ENCODE measurements around the gene IKZF3. TPM values are rescaled to one million over a fixed set of nuclear protein-coding genes. Genes with fewer than 3 reads are reported as not detected.
"Not testable (repeated sequence)": the region's sequence is repeated elsewhere in the genome, so short reads cannot be mapped to it uniquely, and the experiment has no call there.

Gene IKZF3
- polyA plus RNA-seq, 3 donors, result 0.18 to 0.27 (median 0.21) TPM

DNA sequence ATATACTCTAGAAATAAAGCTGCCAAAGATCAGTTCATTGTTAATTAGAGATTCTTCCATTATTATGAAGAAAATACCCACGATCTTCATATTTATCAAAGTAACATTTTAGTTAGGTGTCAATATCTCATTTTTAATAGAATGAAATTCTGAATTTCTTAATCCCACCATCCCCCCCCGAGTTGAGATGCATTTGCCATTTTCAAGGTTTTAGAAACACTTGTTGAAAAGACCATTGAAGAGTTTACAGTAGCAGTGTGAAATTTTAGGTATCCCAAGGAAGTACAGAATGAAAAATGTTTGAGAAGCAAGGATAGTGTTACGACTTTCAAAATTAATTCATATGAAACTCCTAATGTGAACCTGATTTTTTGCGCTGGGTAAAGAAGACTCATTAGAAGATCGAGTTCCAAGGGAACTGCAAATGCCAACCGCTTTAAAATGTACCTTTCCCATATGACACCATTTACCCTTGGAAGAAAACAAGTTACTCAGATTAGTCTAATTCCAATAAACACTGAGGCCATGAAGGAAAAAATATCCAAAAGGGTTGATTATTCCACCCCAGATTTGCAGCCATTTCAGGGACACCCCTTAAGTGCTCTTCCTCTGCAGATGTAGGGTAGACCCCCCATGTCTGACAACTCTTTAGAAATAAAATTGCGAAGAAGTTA, 731 bp downstream of the IKZF3 start:
- no peak for DNase-seq (ENCODE audit: low read depth in 3 of 3, low spot score in 2 of 3)

DNA sequence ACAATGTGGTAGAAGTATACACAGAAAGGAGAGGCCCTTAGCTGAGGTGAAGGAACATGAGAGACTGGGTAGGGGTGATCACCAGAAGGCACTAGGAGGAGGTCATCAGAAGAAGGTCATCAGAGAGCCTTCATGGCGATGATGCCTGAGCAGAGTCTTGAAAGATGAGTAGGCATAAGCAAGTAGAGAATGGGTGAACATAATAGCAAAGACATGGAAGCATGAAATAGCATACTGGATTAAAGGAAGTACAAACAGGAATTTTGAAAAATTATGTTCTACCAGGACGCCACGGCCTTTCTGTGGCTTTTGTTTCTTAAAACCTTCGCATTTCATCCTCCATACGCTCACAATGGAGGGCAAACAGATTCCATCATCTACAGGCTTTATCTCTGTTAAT, 2.9 kb downstream of the IKZF3 start:
- DNase-seq (ENCODE audit: low read depth in 3 of 3, low spot score in 2 of 3), result no peak

GRCh38 chr17:39855911-39856649, 8.0 kb downstream of the IKZF3 start:
- DNase-seq (ENCODE audit: low read depth in 3 of 3, low spot score in 2 of 3), result not testable (repeated sequence)

GRCh38 chr17:39854909-39855308, 9.2 kb downstream of the IKZF3 start:
- no peak for DNase-seq (ENCODE audit: low read depth in 3 of 3, low spot score in 2 of 3)

GRCh38 chr17:39852239-39852638, 11.9 kb downstream of the IKZF3 start:
- no peak for DNase-seq (ENCODE audit: low read depth in 3 of 3, low spot score in 2 of 3)

DNA sequence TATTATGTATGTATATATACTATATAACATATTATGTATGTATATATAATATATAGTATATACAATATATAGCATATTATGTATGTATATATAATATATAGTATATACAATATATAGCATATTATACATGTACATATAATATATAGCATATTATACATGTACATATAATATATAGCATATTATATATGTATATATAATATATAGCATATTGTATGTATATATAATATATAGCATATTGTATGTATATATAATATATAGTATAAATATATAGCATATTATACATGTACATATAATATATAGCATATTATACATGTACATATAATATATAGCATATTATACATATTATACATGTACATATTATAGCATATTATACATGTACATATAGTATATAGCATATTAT, 13.9 kb downstream of the IKZF3 start:
- DNase-seq (ENCODE audit: low read depth in 3 of 3, low spot score in 2 of 3), result not testable (repeated sequence)

DNA sequence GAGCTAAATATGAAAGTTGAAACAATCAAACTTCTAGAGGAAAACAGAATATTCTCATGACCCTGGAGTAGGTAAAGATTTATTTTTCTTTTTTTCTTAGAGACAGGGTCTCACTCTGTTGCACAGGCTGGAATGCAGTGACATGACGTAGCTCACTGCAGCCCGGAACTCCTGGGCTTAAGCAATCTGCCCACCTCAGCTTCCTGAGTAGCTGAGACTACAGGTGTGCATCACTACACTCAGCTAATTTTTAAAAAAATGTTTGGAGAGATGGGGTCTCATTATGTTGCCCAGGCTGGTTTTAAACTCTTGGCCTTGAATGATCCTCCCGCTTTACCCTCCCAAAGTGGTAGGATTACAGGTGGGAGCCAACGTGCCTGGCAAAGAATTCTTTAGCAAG, 15.5 kb downstream of the IKZF3 start:
- DNase-seq (ENCODE audit: low read depth in 3 of 3, low spot score in 2 of 3), result no peak

GRCh38 chr17:39846205-39846604, 17.9 kb downstream of the IKZF3 start:
- no peak for DNase-seq (ENCODE audit: low read depth in 3 of 3, low spot score in 2 of 3)

- DNase-seq (ENCODE audit: low read depth in 3 of 3, low spot score in 2 of 3), result no peak
These were observed 18.9 kb downstream of the IKZF3 start for GRCh38 chr17:39845052-39845846.

DNA sequence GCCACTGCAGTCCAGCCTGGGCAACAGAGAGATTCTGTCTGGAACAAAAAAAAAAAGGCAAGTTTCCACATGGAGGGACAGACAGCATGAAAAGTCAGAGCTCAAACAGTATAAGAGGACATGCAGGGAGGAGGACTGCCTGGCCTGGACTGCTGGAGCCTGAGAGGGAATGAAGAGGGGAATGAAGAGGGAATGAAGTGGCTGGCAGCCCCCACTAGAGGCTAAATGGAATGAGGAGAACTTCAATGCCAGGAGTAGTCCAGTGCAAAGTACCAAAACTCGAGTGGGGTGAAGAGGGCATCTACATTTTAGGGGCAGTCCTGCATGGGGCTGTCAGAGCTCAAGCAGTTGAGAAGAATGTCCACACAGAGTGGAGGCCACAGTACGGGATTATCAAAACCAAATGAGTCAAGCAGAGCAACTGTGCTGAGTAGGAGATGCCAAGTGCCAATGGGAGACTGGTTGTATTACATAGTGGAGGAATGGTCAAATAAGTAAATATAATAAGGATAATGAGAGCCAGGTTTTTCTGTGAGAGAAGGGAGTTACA, 22.9 kb downstream of the IKZF3 start:
- DNase-seq (ENCODE audit: low read depth in 3 of 3, low spot score in 2 of 3), result no peak

DNA sequence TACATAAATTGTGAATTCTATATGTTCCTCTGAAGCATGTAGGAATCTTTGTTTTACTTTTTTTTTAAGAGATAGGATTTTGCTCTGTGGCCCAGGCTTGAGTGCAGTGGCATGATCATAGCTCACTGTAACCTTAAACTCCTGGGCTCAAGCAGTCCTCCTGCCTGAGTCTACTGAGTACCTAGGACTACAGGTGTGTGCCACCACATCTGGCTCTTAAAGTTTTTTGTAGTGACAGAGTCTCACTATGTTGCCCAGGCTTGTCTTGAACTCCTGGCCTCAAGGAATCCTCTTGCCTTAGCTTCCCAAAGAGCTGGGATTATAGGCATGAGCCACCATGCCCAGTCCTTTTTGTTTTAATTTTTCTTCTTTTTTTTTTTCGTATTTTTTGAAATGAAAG, 25.3 kb downstream of the IKZF3 start:
- no peak for DNase-seq (ENCODE audit: low read depth in 3 of 3, low spot score in 2 of 3)

DNA sequence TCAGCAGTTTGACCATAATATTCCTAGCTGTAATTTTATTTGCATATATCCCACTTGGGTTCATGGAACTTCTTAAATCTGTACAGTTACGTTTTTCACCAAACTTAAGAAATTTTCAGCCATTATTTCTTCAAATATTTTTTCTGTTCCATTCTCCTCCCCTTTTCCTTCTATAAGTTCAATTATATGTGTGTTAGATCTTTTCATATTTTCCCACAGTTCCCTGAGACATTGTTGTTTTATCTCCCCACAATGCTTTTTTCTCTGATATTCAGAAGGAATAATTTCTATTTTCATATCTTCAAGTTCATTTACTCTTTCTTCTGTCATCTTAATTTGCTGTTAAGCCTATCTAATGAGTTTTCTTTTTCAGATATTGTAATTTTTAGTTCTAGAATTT, 26.1 kb downstream of the IKZF3 start:
- no peak for DNase-seq (ENCODE audit: low read depth in 3 of 3, low spot score in 2 of 3)

- DNase-seq (ENCODE audit: low read depth in 3 of 3, low spot score in 2 of 3), result no peak
These were observed 28.0 kb downstream of the IKZF3 start for GRCh38 chr17:39836117-39836516.

GRCh38 chr17:39835038-39835786, 28.9 kb downstream of the IKZF3 start:
- DNase-seq (ENCODE audit: low read depth in 3 of 3, low spot score in 2 of 3), result no peak

DNA sequence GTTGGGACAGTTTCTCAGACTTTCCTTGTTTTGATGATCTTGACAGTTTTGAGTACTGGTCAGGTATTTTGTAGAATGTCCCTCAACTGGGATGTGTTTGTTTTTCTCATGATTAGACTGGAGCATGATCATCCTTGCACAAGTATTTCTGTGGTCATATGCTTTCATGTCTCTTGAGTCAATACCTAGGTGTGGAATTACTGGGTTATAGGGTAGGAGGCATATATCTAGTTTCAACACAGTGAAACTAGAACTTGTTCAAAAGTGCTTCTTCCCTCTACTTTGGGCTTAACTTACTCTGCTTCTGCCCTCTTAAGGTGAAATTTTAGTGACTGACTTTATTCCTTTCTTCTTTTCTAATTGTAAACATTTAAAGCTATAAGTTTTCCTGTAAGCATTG, 30.1 kb downstream of the IKZF3 start:
- DNase-seq (ENCODE audit: low read depth in 3 of 3, low spot score in 2 of 3), result no peak

GRCh38 chr17:39831588-39831987, 32.5 kb downstream of the IKZF3 start:
- DNase-seq (ENCODE audit: low read depth in 3 of 3, low spot score in 2 of 3), result no peak

- DNase-seq (ENCODE audit: low read depth in 3 of 3, low spot score in 2 of 3), result no peak
These were observed 35.7 kb downstream of the IKZF3 start for GRCh38 chr17:39828443-39828842.

- no peak for DNase-seq (ENCODE audit: low read depth in 3 of 3, low spot score in 2 of 3)
These were observed 37.8 kb downstream of the IKZF3 start for GRCh38 chr17:39826334-39826733.

DNA sequence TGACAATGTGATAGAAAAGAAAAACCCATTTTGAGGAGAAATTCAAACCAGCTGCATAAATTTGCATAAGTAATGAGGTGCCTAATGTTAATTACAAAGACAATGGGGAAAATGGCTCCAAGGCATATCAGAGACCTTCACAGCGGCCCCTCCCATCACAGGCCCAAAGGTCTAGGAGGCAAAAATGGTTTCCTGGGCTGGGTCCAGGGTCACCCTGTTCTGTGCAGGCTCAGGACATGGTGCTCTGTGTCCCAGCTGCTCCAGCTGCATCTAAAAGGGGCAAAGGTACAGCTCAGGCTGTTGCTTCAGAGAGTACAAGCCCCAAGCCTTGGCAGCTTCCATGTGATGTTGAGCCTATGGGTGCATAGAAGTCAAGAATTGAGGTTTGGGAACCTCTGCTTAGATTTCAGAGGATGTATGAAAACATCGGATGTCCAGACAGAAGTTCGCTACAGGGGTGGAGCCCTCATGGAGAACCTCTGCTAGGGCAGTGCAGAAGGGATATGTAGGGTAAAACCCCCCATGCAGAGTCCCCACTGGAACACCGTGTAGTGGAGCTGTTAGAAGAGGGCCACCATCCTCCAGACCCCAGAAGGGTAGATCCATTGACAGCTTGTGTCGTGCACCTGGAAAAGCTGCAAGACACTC, 40.6 kb downstream of the IKZF3 start:
- DNase-seq (ENCODE audit: low read depth in 3 of 3, low spot score in 2 of 3), result no peak

- DNase-seq (ENCODE audit: low read depth in 3 of 3, low spot score in 2 of 3), result no peak
These were observed 42.1 kb downstream of the IKZF3 start for GRCh38 chr17:39822051-39822451.
